Suppressor macrophage treated with lipopolysaccharide for 4 hours (primary cell): Measurements from ENCODE around the gene RAB41.
"Not testable (repeated sequence)": the region's sequence is repeated elsewhere in the genome, so short reads cannot be mapped to it uniquely, and the experiment has no call there.

Source experiments
- DNase-seq: peaks from one replicate; pipeline ENCODE4 v3.0.0-alpha.2; 2020

The RAB41 gene

DNA sequence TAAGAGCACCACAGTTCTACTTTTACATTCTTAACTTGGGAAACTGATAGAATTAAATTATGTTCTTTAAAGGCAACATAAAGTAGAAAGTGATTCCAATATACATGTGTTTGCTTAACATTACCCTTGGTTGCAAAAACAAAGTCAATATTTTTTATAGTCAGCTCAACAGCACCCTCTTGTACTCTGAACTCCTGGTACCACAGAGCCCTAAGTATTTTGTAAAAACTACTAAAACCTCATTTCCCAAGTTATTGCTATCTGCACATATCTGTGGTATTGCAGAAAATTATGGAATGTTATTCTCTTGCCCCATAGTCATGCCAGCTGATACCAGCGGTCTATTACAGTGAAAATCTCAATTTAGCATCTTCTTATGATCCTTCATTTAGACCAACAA, 10.8 kb downstream of the RAB41 start:
- no peak for DNase-seq

DNA sequence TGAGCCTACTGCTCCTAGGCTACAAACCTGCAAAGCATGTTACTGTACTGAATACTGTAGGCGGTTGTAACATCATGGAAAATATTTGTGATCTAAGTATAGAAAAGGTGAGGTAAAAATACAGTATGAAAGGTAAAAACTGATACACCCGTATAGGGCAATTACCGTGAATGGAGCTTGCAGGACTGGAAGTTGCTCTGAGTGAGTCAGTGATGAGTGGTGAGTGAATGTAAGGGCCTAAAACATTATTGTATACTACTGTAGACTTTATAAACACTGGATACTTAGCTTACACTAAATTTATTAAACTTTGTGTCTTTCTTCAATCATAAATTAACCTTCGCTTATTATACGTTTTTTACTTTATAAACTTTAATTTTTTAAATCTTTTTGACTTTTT, 11.6 kb downstream of the RAB41 start:
- DNase-seq, result no peak

DNA sequence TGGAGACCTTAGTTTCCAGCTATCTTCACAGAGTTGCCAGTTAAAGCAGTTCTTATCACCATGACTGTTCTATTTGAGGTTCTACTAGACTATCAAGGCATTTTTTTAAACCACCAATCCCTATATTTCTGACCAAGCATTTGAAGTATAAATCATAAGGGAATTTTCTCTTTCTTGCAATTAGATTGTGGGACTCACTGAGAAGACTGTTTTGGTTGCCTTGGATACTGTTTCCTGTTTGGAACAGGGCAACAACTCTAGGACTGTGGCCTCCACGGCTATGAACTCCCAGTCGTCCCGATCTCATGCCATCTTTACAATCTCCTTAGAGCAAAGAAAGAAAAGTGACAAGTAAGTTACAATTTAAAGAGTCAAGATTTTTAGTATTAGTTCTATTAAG, 19.7 kb downstream of the RAB41 start:
- no peak for DNase-seq

DNA sequence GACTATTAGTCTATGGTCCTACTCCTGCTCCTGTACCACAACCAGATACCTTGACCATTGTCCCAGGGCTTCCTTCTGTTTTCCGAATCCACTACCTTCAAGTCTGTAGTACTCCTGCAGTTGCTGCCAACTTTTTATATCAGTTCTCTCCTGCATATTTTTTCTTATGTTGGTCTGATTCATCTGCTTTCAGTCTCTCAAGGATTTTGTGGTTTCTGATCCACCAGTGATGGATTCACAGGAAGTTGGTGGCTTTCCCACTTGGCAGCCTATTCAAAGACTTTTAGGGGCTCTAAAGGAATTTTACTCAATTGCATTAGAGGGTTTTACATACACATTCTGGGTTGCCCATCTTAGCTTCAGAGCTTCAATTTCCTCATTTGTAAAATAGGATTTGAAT, 31.5 kb downstream of the RAB41 start:
- DNase-seq, result no peak

DNA sequence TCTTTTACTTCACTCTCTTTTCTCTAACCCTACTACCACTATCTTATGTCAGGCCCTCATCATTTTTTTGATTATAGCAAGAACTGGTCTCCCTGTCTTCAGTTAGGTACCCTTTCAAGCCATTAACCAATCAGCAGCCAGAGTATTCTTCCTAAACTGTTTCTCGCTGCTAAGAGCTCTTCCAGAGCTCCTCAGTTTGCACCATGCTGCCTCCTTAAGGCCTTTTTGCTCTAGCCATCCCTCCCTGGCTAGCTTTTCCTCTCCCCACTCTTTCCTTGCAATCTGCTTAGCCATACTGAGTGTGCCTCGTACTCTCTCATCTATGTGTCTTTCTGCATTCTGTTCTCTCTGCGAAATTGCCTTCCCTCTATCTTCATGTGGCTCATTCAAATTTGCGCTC, 40.8 kb downstream of the RAB41 start:
- DNase-seq, result no peak

DNA sequence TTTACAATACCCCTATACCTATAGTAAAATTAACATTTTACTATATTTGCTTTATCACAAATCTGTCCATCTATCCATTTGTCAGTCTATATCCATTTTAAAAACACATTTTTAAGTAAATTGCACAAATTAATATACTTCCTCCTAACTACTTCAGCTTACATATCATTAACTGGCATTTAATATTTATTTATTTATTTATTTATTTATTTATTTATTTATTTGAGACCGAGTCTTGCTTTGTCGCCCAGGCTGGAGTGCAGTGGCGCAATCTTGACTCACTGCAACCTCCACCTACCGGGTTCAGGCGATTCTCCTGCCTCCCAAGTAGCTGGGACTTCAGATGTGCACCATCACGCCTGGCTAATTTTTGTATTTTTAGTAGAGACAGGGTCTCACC, 41.7 kb downstream of the RAB41 start:
- DNase-seq, result not testable (repeated sequence)

DNA sequence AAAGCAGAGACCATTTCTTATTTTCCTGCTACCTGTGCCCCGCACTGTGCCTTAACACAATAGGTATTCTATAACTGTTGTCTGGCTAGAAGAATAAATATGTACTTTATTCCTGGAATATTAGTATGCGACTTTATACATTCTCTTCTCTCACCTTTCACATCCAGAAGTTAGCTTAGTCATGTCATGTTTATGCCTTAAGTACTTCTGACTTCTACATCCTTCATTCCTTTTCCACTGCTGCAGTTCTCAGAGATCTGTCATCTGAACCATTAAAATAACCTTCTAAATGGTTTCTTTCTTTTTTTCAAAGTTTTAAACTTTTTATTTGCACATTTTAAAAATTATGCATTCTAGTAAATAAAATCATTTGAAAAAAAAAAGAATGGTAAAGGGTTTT, 42.4 kb downstream of the RAB41 start:
- no peak for DNase-seq

DNA sequence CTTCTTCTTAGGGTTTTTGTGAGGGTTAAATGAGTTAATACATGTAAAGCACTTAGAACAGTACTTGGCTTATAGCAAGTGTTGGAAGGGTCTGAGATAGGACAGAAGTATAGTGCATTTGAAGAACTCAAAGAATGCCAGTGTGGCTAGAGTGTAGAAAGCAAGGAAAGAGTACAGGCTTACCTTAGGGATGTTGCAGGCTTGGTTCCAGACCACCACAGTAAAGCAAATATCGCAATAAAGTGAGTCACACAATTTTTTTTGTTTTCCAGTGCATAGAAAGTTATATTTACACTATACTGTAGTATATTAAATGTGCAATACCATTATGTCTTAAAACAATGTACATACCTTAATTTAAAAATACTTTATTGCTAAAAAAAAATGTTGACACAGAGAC, 49.2 kb downstream of the RAB41 start:
- DNase-seq, result no peak

DNA sequence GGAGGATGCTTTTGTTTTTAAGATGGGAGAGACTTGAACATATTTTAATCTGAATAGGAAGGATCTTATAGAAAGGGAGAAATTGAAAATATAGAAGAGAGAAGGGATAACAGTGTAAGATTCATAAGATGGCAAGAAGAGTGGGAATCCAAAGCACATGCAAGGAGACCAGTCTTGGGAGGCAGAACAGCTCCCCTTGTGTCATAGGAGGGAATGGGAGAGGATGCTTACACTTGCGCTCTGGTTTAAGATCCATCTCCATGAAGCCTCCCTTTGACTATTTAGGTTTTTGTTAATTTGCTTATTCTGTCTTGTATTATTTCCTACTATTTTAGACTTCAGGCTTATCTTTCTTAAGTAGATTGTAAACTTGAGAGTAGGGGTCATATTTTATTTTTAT, 50.6 kb downstream of the RAB41 start:
- DNase-seq, result no peak
